IPS-15b (cell line): ENCODE measurements around the gene POTEB3.
"Not testable (repeated sequence)": the region's sequence is repeated elsewhere in the genome, so short reads cannot be mapped to it uniquely, and the experiment has no call there.

Source experiments
- H3K27me3 ChIP-seq: one replicate; pipeline ENCODE4 v1.6.1; 2013; ENCODE audit warnings: low read length; ENCODE audit not compliant: control insufficient read depth, insufficient read depth
- H3K36me3 ChIP-seq: one replicate; pipeline ENCODE4 v1.6.1; 2013; ENCODE audit warnings: low read length; ENCODE audit not compliant: control insufficient read depth, insufficient read depth
- H3K4me1 ChIP-seq: one replicate; pipeline ENCODE4 v1.6.1; 2013; ENCODE audit warnings: mild to moderate bottlenecking, low read length; ENCODE audit not compliant: control insufficient read depth, insufficient read depth
- H3K4me3 ChIP-seq: one replicate; pipeline ENCODE4 v1.5.1; 2013; ENCODE audit warnings: low read depth, low read length
- H3K9ac ChIP-seq: one replicate; pipeline ENCODE4 v1.6.1; 2013; ENCODE audit warnings: low read depth, mild to moderate bottlenecking, low read length
- H3K9me3 ChIP-seq: one replicate; pipeline ENCODE4 v1.6.1; 2013; ENCODE audit warnings: mild to moderate bottlenecking, low read length; ENCODE audit not compliant: control insufficient read depth, insufficient read depth

POTEB3 gene

GRCh38 chr15:21440399-21440798, at the start of gene POTEB3:
Gene POTEB3 (minus strand): TSS chr15:21440499. CDS start chr15:21440011, 488 bp downstream.
- not testable (repeated sequence) for H3K4me1 ChIP-seq, H3K9me3 ChIP-seq, H3K36me3 ChIP-seq, H3K9ac ChIP-seq, H3K27me3 ChIP-seq, H3K4me3 ChIP-seq

GRCh38 chr15:21453683-21454082, 13.4 kb upstream of the POTEB3 start:
- not testable (repeated sequence) for H3K9ac ChIP-seq, H3K27me3 ChIP-seq, H3K4me3 ChIP-seq, H3K4me1 ChIP-seq, H3K36me3 ChIP-seq, H3K9me3 ChIP-seq

DNA sequence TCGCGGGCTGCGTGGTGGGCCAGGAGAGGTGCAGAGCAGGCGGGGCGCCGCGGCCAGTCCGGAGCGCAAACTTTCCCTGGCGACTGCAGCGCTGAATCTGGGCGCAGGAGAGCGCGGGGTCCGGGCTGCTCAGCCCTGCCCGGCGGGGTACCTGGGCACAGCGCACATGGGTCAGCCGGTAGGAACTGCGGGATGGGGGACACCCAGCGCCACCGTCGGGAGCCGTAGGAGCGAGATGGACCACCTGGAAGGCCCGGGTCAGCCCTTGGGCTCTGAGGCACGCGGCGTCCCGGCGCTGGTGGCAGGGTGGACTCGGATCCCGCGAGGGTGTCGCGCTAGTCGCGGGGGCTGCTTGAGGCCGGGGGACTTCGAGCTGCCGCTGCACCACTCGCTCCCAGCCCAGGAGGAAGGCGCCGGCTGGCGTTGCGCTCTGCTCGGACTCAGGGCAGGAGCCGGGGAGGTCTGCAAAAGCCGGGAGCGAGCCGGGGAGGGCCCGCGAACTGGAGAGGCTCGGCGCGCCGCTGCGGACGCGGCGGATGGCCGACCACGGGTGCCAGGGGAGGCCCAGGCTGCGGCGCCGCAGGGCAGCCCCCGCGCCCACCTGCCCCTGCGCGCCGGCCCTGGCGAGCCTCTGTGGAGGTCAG, 11.7 kb upstream of the POTEB3 start:
- not testable (repeated sequence) for H3K9me3 ChIP-seq, H3K4me3 ChIP-seq, H3K9ac ChIP-seq, H3K36me3 ChIP-seq, H3K4me1 ChIP-seq, H3K27me3 ChIP-seq

DNA sequence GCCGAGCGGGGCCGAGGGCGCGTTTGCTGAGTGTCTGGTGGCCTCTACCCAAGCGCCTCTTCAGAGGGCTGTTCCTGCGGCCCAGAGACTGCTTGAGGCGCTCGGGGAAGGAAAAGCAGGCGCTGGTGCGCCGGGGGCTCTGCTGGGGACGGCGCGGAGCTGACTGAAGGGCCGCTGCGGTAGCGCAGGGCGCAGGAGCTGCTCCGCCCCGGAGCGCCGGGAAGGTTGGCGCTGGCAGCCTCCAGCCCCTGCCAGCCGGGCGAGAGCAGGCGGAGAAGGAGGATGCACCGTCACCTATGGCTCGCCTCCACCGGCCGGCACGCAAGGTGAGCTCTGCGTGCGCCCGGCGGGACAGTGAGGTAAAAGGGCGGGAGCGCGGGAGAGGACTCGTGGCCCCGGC, 11.2 kb upstream of the POTEB3 start:
- not testable (repeated sequence) for H3K36me3 ChIP-seq, H3K9me3 ChIP-seq, H3K9ac ChIP-seq, H3K4me3 ChIP-seq, H3K27me3 ChIP-seq, H3K4me1 ChIP-seq

GRCh38 chr15:21407366-21407765, 32.9 kb downstream of the POTEB3 start:
- H3K4me3 ChIP-seq, H3K36me3 ChIP-seq: not testable (repeated sequence)

DNA sequence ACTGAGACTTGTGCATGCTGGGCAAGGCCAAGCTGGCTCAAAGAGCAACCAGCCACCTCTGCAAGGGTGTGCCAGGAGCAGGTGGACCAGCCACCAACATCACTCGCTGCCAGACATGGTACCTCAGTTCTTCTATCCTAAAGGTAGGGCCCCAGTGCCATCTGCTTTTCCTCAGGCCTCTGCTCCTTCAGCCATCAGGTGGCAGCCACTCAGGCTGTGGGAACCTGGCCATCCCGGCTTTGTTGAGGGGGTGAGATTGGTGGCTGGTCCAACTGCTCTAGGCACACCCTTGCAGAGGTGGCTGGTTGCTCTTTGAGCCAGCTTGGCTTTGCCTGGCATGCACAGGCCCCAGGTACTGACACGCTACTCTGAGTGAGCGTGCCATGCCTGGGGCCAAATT, 38.8 kb downstream of the POTEB3 start:
- H3K4me3 ChIP-seq, H3K36me3 ChIP-seq, H3K9ac ChIP-seq, H3K9me3 ChIP-seq, H3K27me3 ChIP-seq, H3K4me1 ChIP-seq: not testable (repeated sequence)

More at GRCh38 chr15:21407366-21407765, 32.9 kb downstream of the POTEB3 start:
- not testable (repeated sequence) for H3K9ac ChIP-seq, H3K4me1 ChIP-seq, H3K9me3 ChIP-seq, H3K27me3 ChIP-seq

GRCh38 chr15:21399111-21399510, 41.2 kb downstream of the POTEB3 start:
- H3K9ac ChIP-seq, H3K36me3 ChIP-seq, H3K27me3 ChIP-seq, H3K9me3 ChIP-seq, H3K4me3 ChIP-seq, H3K4me1 ChIP-seq: not testable (repeated sequence)

DNA sequence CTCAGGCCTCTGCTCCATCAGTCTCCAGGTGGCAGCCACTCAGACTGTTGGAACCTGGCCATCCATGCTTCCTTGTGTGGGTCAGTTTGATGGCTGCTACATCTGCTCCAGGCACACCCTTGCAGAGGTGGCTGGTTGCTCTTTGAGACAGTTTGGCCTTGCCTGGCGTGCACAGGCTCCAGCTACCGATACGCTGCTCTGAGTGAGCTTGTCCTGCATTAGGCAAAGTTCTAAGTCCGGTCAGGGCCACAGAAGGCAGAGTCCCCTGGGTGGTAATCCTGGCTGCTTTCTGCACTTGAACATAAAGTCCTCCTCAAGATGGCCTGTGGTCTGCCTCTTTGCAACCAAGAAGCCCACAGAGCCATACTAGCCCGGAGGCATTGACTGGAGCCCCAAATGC, 41.8 kb downstream of the POTEB3 start:
- H3K4me3 ChIP-seq, H3K27me3 ChIP-seq, H3K9ac ChIP-seq, H3K4me1 ChIP-seq, H3K9me3 ChIP-seq, H3K36me3 ChIP-seq: not testable (repeated sequence)

DNA sequence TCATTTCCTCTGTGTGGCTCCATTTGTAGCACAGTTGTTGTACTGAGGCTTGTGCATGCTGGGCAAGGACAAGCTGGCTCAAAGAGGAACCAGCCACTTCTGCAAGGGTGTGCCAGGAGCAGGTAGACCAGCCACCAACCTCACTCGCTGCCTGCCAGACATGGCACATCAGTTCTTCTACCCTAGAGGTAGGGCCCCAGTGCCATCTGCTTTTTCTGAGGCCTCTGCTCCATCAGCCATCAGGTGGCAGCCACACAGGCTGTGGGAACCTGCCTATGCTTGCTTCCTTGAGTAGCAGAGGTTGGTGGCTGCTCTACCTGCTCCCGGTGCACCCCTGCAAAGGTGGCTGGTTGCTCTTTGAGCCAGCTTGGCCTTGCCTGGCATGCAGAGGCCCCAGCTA, 42.6 kb downstream of the POTEB3 start:
- not testable (repeated sequence) for H3K9me3 ChIP-seq, H3K27me3 ChIP-seq, H3K36me3 ChIP-seq, H3K4me3 ChIP-seq, H3K9ac ChIP-seq, H3K4me1 ChIP-seq

DNA sequence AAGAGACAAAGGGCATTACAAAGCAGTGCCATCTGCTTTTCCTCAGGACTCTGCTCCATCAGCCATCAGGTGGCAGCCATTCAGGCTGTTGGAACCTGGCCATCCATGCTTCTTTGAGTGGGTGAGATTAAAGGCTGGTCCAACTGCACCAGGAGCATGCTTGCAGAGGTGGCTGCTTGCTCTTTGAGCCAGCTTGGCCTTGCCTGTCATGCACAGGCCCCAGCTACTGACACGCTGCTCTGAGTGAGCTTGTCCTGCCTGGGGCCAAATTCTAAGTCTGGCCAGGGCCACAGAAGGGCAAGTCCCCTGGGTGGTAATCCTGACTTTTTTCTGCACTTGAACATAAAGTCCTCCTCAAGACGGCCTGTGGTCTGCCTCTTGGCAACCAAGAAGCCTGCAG, 43.1 kb downstream of the POTEB3 start:
- H3K36me3 ChIP-seq, result not testable (repeated sequence)

DNA sequence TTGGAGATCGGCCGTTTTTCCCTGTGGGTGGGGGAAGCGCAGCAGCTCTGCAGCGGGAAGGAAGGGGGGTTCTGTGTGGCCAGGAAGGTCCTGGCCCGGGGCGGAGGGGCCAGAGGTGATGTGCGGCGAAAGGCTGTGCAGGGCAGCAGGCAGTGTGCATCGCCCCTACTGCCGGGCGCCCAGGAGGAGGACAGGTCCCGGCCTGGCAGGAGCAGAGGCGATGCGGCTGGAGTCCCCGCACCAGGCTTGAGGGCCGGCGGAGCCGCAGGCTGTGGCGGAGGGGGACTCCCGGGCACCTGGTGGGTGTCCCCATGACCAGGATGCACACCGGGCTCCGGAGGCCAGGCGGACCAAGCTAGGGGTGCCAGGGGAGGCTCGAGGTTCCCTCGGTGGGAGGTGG, 54.3 kb downstream of the POTEB3 start:
- H3K36me3 ChIP-seq, H3K4me3 ChIP-seq, H3K27me3 ChIP-seq, H3K9me3 ChIP-seq, H3K4me1 ChIP-seq, H3K9ac ChIP-seq: not testable (repeated sequence)

More for the DNA sequence above, 43.1 kb downstream of the POTEB3 start:
- not testable (repeated sequence) for H3K9ac ChIP-seq, H3K27me3 ChIP-seq, H3K9me3 ChIP-seq, H3K4me1 ChIP-seq, H3K4me3 ChIP-seq

DNA sequence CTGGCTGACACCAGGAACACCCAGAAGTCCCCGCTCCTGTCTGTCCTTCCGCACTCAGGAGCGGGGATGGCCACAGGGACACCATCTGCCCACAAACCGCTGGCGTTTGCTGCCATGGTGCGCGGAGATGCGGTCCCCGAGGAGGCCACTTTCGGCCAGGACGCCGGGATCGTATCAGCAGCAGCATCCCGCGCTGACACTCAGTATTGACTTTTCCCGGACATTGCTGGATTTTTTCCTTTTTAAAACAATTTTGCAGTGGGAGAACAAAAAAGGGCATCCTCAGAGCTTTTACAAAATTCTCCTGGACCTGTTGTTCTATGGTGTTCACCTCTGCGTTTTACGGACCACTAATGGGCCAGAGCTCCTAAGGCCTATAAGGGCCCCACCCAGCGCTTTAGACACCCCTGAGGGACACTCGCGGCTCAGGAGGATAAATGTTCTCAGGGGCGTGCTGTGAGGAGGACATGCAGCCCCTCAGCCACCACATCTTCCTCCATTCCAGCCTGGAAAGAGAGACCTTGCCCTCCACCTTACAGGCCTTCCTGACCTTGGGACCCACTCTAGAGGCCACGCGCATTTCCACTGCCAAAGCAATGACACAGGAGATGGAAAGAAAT, 56.3 kb downstream of the POTEB3 start:
- not testable (repeated sequence) for H3K9me3 ChIP-seq, H3K9ac ChIP-seq, H3K4me3 ChIP-seq, H3K27me3 ChIP-seq, H3K36me3 ChIP-seq, H3K4me1 ChIP-seq
